MCF 10A (cell line): Measurements from ENCODE around the gene EIF2B1. TPM values are rescaled to one million over a fixed set of nuclear protein-coding genes. Genes with fewer than 3 reads are reported as not detected.

ENCODE experiments used
- BruUV-seq: library from RNA; stranded (reverse); fragments of 400-500 nt; replicated peaks from 2 replicates; lab custom pipeline; 2021; lab: Mats Ljungman, UMichigan
- CTCF ChIA-PET: fragments of 300-600 bp; sonication (Branson Sonifier 250); formaldehyde crosslinking; extraction: SDS; loops from one replicate; lab custom pipeline; 2021; ENCODE audit warnings: antibody characterized with exemption, inconsistent platforms; lab: Yijun Ruan, JAX
- POLR2A ChIA-PET: fragments of 300-600, 350-650 bp; sonication (Branson Sonifier 250); formaldehyde crosslinking; extraction: SDS; loops from one replicate; lab custom pipeline; 2020; ENCODE audit warnings: antibody characterized with exemption, inconsistent platforms; lab: Yijun Ruan, JAX
- DNase-seq: peaks from one replicate; pipeline ENCODE4 v3.0.0-alpha.2; 2018; ENCODE audit not compliant: unreplicated experiment
- H3K27ac Mint-ChIP-seq: one replicate; pipeline ENCODE4 v1.8.0; 2022; ENCODE audit warnings: mild to moderate bottlenecking, low read depth, mixed read lengths; ENCODE audit not compliant: unreplicated experiment
- H3K27me3 Mint-ChIP-seq: one replicate; pipeline ENCODE4 v1.8.0; 2022; ENCODE audit warnings: mixed read lengths; ENCODE audit not compliant: insufficient read depth, unreplicated experiment
- H3K36me3 Mint-ChIP-seq: one replicate; pipeline ENCODE4 v1.8.0; 2022; ENCODE audit warnings: mild to moderate bottlenecking, moderate library complexity, mixed read lengths; ENCODE audit not compliant: insufficient read depth, unreplicated experiment
- H3K4me1 Mint-ChIP-seq: one replicate; pipeline ENCODE4 v1.8.0; 2022; ENCODE audit warnings: mixed read lengths; ENCODE audit not compliant: insufficient read depth, unreplicated experiment
- H3K4me3 Mint-ChIP-seq: one replicate; pipeline ENCODE4 v1.8.0; 2022; ENCODE audit warnings: mild to moderate bottlenecking, moderate library complexity, mixed read lengths; ENCODE audit not compliant: unreplicated experiment
- H3K9me3 Mint-ChIP-seq: one replicate; pipeline ENCODE4 v1.8.0; 2022; ENCODE audit warnings: mixed read lengths; ENCODE audit not compliant: unreplicated experiment
- CTCF ChIP-seq: fragments of 200-600 bp; IDR thresholded peaks from one replicate; pipeline ENCODE4 v1.8.0; 2022; ENCODE audit warnings: antibody characterized with exemption, mild to moderate bottlenecking; ENCODE audit not compliant: unreplicated experiment
- intact Hi-C: fragments of 100-400 bp; cut with micrococcal nuclease; formaldehyde crosslinking; loops from 2 replicates; pipeline ENCODE4 v1.14.1; 2022
- total RNA-seq: library from RNA; stranded (reverse); gene quantifications from 2 replicates; pipeline ENCODE4 v1.2.3, GENCODE V29; 2022

Gene EIF2B1
- total RNA-seq, 1 experiment from 2014 or later: 47.3 TPM

- DNase-seq: no peak
- Mint-ChIP-seq H3K4me1 (peaks cover 23% of the 10 kb centered on the region), H3K4me3 (peak overlapping the region; percentile 45), H3K27ac (peak overlapping the region; percentile 7), H3K36me3 (peaks cover 71% of the 10 kb centered on the region), H3K9me3 (no peaks in the 10 kb centered on the region), H3K27me3 (no peaks in the 10 kb centered on the region)
- ChIA-PET CTCF (no interaction called here), POLR2A (interaction anchor here (1.3 kb wide), 1 partner anchor 15 kb away, joined by 4 read pairs; no protein-coding TSS in a partner anchor)
- no TSS peak for BruUV-seq
- TF ChIP-seq CTCF: no peak
- intact Hi-C loops: no loop called here
Observed at GRCh38 chr12:123599310-123599709, 34.2 kb downstream of the EIF2B1 start.

- Mint-ChIP-seq H3K9me3 (no peaks in the 10 kb centered on the region), H3K27me3 (no peaks in the 10 kb centered on the region), H3K4me1 (peaks cover 23% of the 10 kb centered on the region), H3K4me3 (no peak overlapping the region), H3K36me3 (peaks cover 71% of the 10 kb centered on the region), H3K27ac (peak overlapping the region; percentile 7)
- intact Hi-C loops: no loop called here
- ChIA-PET POLR2A (interaction anchor here (1.3 kb wide), 1 partner anchor 16 kb away, joined by 4 read pairs; no protein-coding TSS in a partner anchor), CTCF (no interaction called here)
- TF ChIP-seq CTCF: no peak
- DNase-seq: no peak
- BruUV-seq: no TSS peak
Observed at GRCh38 chr12:123598522-123598921, 35.0 kb downstream of the EIF2B1 start.

- H3K36me3 Mint-ChIP-seq: peaks cover 76% of the 10 kb centered on the region
- CTCF ChIA-PET: no interaction called here
- no peak for TF ChIP-seq CTCF
Observed at GRCh38 chr12:123597100-123597499, 36.4 kb downstream of the EIF2B1 start.

GRCh38 chr12:123595729-123596128 lies 37.8 kb downstream of the EIF2B1 start:
- intact Hi-C loops: no loop called here
- H3K27me3 Mint-ChIP-seq: no peaks in the 10 kb centered on the region
- H3K27ac Mint-ChIP-seq: no peak overlapping the region
- peaks cover 90% of the 10 kb centered on the region for H3K36me3 Mint-ChIP-seq
- H3K9me3 Mint-ChIP-seq: no peaks in the 10 kb centered on the region
- H3K4me1 Mint-ChIP-seq: peaks cover 14% of the 10 kb centered on the region
- no peak overlapping the region for H3K4me3 Mint-ChIP-seq
- TF ChIP-seq CTCF: no peak
- DNase-seq: no peak
- CTCF ChIA-PET: interaction anchor here (0.6 to 1.0 kb wide), 2 partner anchors 14 to 188 kb away, joined by 3 to 6 read pairs; no protein-coding TSS in a partner anchor
- BruUV-seq: no TSS peak
- POLR2A ChIA-PET: interaction anchor here (0.6 kb wide), 1 partner anchor 81 kb away, joined by 3 read pairs; no protein-coding TSS in a partner anchor

More at GRCh38 chr12:123597100-123597499, 36.4 kb downstream of the EIF2B1 start:
- POLR2A ChIA-PET: no interaction called here
- Mint-ChIP-seq H3K4me1 (peaks cover 15% of the 10 kb centered on the region), H3K27ac (no peak overlapping the region), H3K9me3 (no peaks in the 10 kb centered on the region), H3K27me3 (no peaks in the 10 kb centered on the region), H3K4me3 (no peak overlapping the region)
- no peak for DNase-seq
- TSS peak; percentile 56 for BruUV-seq
- intact Hi-C loops: no loop called here
